Fibroblast of lung (primary cell): Measurements from ENCODE around the gene MAMDC4. TPM values are rescaled to one million over a fixed set of nuclear protein-coding genes. Genes with fewer than 3 reads are reported as not detected.

ENCODE experiments used
- DNase-seq, 2 donors: peaks; one replicate each; pipeline versions ENCODE4 v3.0.0 to v3.0.0-alpha.2; 2010; ENCODE audit warnings: low read depth in 2 of 2
- H2AFZ ChIP-seq: 2 replicates; pipeline ENCODE4 v1.5.1; 2012; ENCODE audit warnings: low read length, control low read depth, inconsistent platforms
- H3K27ac ChIP-seq: 2 replicates; pipeline ENCODE4 v1.5.1; 2011; ENCODE audit warnings: low read length, control low read depth; ENCODE audit not compliant: insufficient read depth
- H3K27me3 ChIP-seq: 2 replicates; pipeline ENCODE4 v1.5.1; 2011; ENCODE audit warnings: mild to moderate bottlenecking, low read length; ENCODE audit not compliant: control insufficient read depth, insufficient read depth
- H3K36me3 ChIP-seq: 2 replicates; pipeline ENCODE4 v1.5.1; 2011; ENCODE audit warnings: low read length; ENCODE audit not compliant: control insufficient read depth, insufficient read depth
- H3K4me1 ChIP-seq: 2 replicates; pipeline ENCODE4 v1.5.1; 2011; ENCODE audit warnings: low read length; ENCODE audit not compliant: control insufficient read depth, insufficient read depth; ENCODE audit errors: extremely low read depth
- H3K4me2 ChIP-seq: 2 replicates; pipeline ENCODE4 v1.5.1; 2011; ENCODE audit warnings: low read length, control low read depth; ENCODE audit not compliant: insufficient read depth; ENCODE audit errors: extremely low read depth
- H3K4me3 ChIP-seq, 4 experiments: fragments of 200-600 bp in 1 of 4; sonication (generic) in 1 of 4; replicated peaks in 1 of 4; 2 replicates each; pipeline ENCODE4 v1.5.1; 2011 to 2016; ENCODE audit warnings: low read length in 4 of 4, low read depth in 3 of 4, mild to moderate bottlenecking in 3 of 4, control low read depth in 2 of 4, inconsistent platforms in 1 of 4, mixed read lengths in 1 of 4; ENCODE audit not compliant: insufficient read depth in 1 of 4; ENCODE audit errors: control extremely low read depth in 1 of 4
- H3K79me2 ChIP-seq: 2 replicates; pipeline ENCODE4 v1.5.1; 2012; ENCODE audit warnings: mild to moderate bottlenecking, low read length, inconsistent platforms; ENCODE audit not compliant: control insufficient read depth, insufficient read depth
- H3K9ac ChIP-seq: 2 replicates; pipeline ENCODE4 v1.5.1; 2011; ENCODE audit warnings: mild to moderate bottlenecking, low read length, control low read depth; ENCODE audit not compliant: insufficient read depth
- H3K9me3 ChIP-seq: 2 replicates; pipeline ENCODE4 v1.5.1; 2012; ENCODE audit warnings: low read depth, low read length; ENCODE audit not compliant: control insufficient read depth, insufficient read depth
- H4K20me1 ChIP-seq: 2 replicates; pipeline ENCODE4 v1.5.1; 2011; ENCODE audit warnings: low read length; ENCODE audit not compliant: control insufficient read depth, insufficient read depth; ENCODE audit errors: extremely low read depth
- EZH2 ChIP-seq: IDR thresholded peaks from 2 replicates; pipeline ENCODE4 v1.5.1; 2012; ENCODE audit warnings: low read length, control low read depth, mild to moderate bottlenecking; ENCODE audit errors: missing control alignments
- polyA plus RNA-seq, 2 donors: library from polyadenylated mRNA; depleted of rRNA in 1 of 2; stranded (reverse) in 1 of 2; unstranded in 1 of 2; fragments of >200 nt; gene quantifications; 2 replicates each; pipeline ENCODE4 v1.2.1, GENCODE V29; 2011 to 2012; ENCODE audit warnings: missing spikeins in 1 of 2
- total RNA-seq: library from RNA; depleted of rRNA; stranded (reverse); fragments of >200 nt; gene quantifications from 2 replicates; pipeline ENCODE4 v1.2.1, GENCODE V29; 2014
- TF ChIP-seq, protein P1 (sequence below), 2 donors: IDR thresholded peaks in 1 of 2; conservative IDR thresholded peaks in 1 of 2; 1 replicate in 1 of 2; 2 replicates in 1 of 2; pipeline ENCODE4 v1.5.1; 2011 to 2012; ENCODE audit warnings: low read length in 2 of 2, control low read depth in 1 of 2, inconsistent platforms in 1 of 2, low read depth in 1 of 2, mild to moderate bottlenecking in 1 of 2

Gene MAMDC4
- total and polyA plus RNA-seq, 2 donors (not counting 1 experiment from before 2014, with no cell fraction given) = 0.37 to 4.6 TPM

GRCh38 chr9:136808806-136809158 is 43.4 kb upstream of the MAMDC4 start:
- H3K4me2 ChIP-seq = peak overlapping the region; percentile 98
- peak overlapping the region; percentile 43 for H3K27ac ChIP-seq
- peak overlapping the region; percentile 73 to 86 (median 80) for H3K4me3 ChIP-seq
- peaks cover 9% of the 10 kb centered on the region for H3K4me1 ChIP-seq
- H3K27me3 ChIP-seq = no peaks in the 10 kb centered on the region
- no peak overlapping the region for H2AFZ ChIP-seq
- peak; percentile 46 to 48 for DNase-seq
- H3K36me3 ChIP-seq = peaks cover 5% of the 10 kb centered on the region
- H3K9me3 ChIP-seq = no peaks in the 10 kb centered on the region
- peak overlapping the region; percentile 81 for H3K9ac ChIP-seq
- TF ChIP-seq EZH2 = no peak
- TF ChIP-seq, protein P1, sequence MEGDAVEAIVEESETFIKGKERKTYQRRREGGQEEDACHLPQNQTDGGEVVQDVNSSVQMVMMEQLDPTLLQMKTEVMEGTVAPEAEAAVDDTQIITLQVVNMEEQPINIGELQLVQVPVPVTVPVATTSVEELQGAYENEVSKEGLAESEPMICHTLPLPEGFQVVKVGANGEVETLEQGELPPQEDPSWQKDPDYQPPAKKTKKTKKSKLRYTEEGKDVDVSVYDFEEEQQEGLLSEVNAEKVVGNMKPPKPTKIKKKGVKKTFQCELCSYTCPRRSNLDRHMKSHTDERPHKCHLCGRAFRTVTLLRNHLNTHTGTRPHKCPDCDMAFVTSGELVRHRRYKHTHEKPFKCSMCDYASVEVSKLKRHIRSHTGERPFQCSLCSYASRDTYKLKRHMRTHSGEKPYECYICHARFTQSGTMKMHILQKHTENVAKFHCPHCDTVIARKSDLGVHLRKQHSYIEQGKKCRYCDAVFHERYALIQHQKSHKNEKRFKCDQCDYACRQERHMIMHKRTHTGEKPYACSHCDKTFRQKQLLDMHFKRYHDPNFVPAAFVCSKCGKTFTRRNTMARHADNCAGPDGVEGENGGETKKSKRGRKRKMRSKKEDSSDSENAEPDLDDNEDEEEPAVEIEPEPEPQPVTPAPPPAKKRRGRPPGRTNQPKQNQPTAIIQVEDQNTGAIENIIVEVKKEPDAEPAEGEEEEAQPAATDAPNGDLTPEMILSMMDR (conservative IDR thresholded peaks at IDR 0.05 in 1 of 2, IDR thresholded peaks at IDR 0.05 in 1 of 2; ENCODE audit: low read depth in 1 of 2, low read length in 2 of 2) = no peak
- H3K79me2 ChIP-seq = peaks cover 39% of the 10 kb centered on the region
- no peaks in the 10 kb centered on the region for H4K20me1 ChIP-seq

DNA sequence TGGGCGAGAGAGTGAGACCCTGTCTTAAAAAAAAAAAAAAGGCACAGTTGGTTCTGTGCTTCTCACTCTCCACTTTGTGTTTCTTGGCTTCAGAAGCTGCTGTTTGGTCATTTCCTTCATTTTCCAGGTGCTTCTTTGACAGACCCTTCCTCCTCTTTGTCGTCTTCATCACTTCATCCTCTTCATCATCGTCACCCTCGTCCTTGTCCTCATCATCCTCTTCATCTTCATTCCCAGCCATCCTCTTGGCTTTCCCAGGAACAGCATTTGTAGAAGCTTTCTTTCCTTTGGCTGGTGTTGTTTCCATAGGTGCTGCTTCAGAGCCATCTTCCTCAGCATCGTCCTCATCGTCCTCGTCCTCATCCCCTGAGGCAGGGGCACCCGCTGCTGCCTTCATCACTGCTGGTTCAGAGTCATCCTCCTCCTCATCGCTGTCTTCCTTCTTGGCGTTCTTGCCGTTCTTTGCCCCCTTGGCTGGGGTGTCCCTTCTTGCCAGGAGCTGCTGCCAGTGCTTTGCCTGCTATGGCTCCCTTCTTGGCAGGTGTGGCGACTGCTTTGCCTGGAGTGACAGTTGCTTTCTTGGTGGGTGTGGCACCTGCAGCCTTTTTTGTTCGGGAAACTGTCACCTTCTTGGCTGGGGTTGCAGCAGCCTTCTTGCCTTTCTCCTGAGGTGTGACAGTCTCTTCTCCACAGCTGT is 37.3 kb upstream of the MAMDC4 start:
- Histone ChIP-seq H3K36me3 (peaks cover 6% of the 10 kb centered on the region), H3K79me2 (peaks cover 28% of the 10 kb centered on the region)

DNA sequence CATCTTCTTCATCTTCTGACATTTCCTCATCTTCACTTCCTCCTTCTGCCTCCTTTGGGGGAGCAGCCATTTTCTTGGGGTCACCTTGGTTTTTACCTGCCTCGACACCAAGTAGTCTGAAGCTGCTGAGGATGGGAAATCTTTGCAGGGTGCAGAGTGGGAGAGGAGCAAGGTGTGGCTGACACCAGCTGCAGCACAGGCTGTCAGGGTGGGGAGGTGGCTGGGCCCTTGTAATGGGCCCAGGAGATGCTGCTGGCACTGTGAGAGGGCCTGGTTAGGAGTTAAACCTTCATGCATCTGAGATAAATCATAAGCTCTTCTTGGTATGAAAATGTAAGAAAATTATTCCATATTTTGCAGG is 36.7 kb upstream of the MAMDC4 start:
- H3K27ac ChIP-seq = no peak overlapping the region
- H3K79me2 ChIP-seq = peaks cover 24% of the 10 kb centered on the region
- no peaks in the 10 kb centered on the region for H4K20me1 ChIP-seq
- no peaks in the 10 kb centered on the region for H3K4me1 ChIP-seq
- peaks cover 6% of the 10 kb centered on the region for H3K36me3 ChIP-seq
- no peak for DNase-seq
- no peaks in the 10 kb centered on the region for H3K9me3 ChIP-seq
- no peak overlapping the region for H2AFZ ChIP-seq
- H3K4me2 ChIP-seq = no peak overlapping the region
- no peaks in the 10 kb centered on the region for H3K27me3 ChIP-seq
- TF ChIP-seq, protein P1 (conservative IDR thresholded peaks at IDR 0.05 in 1 of 2, IDR thresholded peaks at IDR 0.05 in 1 of 2; ENCODE audit: low read depth in 1 of 2, low read length in 2 of 2) = no peak
- TF ChIP-seq EZH2 = no peak
- H3K9ac ChIP-seq = no peak overlapping the region
- H3K4me3 ChIP-seq = no peak overlapping the region

More for the DNA sequence above, 37.3 kb upstream of the MAMDC4 start:
- H3K9ac ChIP-seq = no peak overlapping the region
- no peaks in the 10 kb centered on the region for H3K4me1 ChIP-seq
- H3K4me3 ChIP-seq = no peak overlapping the region
- H3K27ac ChIP-seq = no peak overlapping the region
- no peaks in the 10 kb centered on the region for H3K27me3 ChIP-seq
- H3K9me3 ChIP-seq = no peaks in the 10 kb centered on the region
- no peak for DNase-seq
- TF ChIP-seq, protein P1 (conservative IDR thresholded peaks at IDR 0.05 in 1 of 2, IDR thresholded peaks at IDR 0.05 in 1 of 2; ENCODE audit: low read depth in 1 of 2, low read length in 2 of 2) = no peak
- no peak for TF ChIP-seq EZH2
- no peaks in the 10 kb centered on the region for H4K20me1 ChIP-seq
- no peak overlapping the region for H2AFZ ChIP-seq
- H3K4me2 ChIP-seq = no peak overlapping the region
